Mesothelial cell of epicardium (in vitro differentiated cells): Measurements from ENCODE around the gene ARHGAP11A. TPM values are rescaled to one million over a fixed set of nuclear protein-coding genes. Genes with fewer than 3 reads are reported as not detected.

Source experiments
- DNase-seq, 2 experiments: peaks; one replicate each; pipeline ENCODE4 v3.0.0; 2021; ENCODE audit warnings: low spot score in 2 of 2; ENCODE audit not compliant: unreplicated experiment in 2 of 2
- H3K27ac Mint-ChIP-seq: 2 replicates; pipeline ENCODE4 v1.8.0; 2021; ENCODE audit warnings: mixed read lengths
- H3K27me3 Mint-ChIP-seq: 2 replicates; pipeline ENCODE4 v1.8.0; 2021; ENCODE audit warnings: low read depth, mixed read lengths
- H3K36me3 Mint-ChIP-seq: 2 replicates; pipeline ENCODE4 v1.8.0; 2021; ENCODE audit warnings: mixed read lengths
- H3K4me1 Mint-ChIP-seq: 2 replicates; pipeline ENCODE4 v1.8.0; 2021; ENCODE audit warnings: mixed read lengths
- H3K4me3 Mint-ChIP-seq: 2 replicates; pipeline ENCODE4 v1.8.0; 2021; ENCODE audit warnings: mild to moderate bottlenecking, moderate library complexity, mixed read lengths
- H3K9me3 Mint-ChIP-seq: 2 replicates; pipeline ENCODE4 v1.8.0; 2021; ENCODE audit warnings: mixed read lengths
- total RNA-seq: library from RNA; stranded (reverse); gene quantifications from 3 replicates; pipeline ENCODE4 v1.2.1, GENCODE V29; 2021
- TF ChIP-seq, protein P1 (sequence below): fragments of 200-600 bp; sonication (generic); IDR thresholded peaks from one replicate; pipeline ENCODE4 v1.5.0; 2021; ENCODE audit warnings: antibody characterized with exemption; ENCODE audit not compliant: unreplicated experiment

Gene ARHGAP11A
- total RNA-seq, 1 donor from 2014 or later, result 22.2 TPM

DNA sequence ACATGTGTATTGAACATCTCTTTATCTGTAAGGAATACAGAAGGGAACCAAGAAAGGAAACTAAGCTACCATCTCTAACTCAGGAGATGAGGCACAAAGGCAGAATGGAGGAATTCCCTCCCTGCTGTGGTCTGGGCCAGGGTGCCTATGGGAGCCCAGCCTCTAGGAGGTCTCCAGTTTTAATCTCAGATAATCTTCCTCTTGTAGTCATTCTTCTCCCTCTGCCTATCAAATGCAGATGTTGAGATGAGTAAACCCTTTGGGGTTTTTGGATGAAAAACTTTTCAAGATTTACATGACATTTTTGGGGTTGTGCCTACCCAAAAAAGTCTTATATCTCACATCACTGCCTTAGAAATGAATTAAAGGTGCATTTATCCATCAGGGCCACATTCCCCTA lies 49.5 kb downstream of the ARHGAP11A start:
- TF ChIP-seq, protein P1, sequence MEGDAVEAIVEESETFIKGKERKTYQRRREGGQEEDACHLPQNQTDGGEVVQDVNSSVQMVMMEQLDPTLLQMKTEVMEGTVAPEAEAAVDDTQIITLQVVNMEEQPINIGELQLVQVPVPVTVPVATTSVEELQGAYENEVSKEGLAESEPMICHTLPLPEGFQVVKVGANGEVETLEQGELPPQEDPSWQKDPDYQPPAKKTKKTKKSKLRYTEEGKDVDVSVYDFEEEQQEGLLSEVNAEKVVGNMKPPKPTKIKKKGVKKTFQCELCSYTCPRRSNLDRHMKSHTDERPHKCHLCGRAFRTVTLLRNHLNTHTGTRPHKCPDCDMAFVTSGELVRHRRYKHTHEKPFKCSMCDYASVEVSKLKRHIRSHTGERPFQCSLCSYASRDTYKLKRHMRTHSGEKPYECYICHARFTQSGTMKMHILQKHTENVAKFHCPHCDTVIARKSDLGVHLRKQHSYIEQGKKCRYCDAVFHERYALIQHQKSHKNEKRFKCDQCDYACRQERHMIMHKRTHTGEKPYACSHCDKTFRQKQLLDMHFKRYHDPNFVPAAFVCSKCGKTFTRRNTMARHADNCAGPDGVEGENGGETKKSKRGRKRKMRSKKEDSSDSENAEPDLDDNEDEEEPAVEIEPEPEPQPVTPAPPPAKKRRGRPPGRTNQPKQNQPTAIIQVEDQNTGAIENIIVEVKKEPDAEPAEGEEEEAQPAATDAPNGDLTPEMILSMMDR, result no peak
- Mint-ChIP-seq H3K9me3 (no peaks in the 10 kb centered on the region), H3K4me1 (peaks cover 6% of the 10 kb centered on the region), H3K27me3 (no peaks in the 10 kb centered on the region), H3K27ac (no peak overlapping the region), H3K4me3 (no peak overlapping the region), H3K36me3 (no peaks in the 10 kb centered on the region)
- no peak for DNase-seq

DNA sequence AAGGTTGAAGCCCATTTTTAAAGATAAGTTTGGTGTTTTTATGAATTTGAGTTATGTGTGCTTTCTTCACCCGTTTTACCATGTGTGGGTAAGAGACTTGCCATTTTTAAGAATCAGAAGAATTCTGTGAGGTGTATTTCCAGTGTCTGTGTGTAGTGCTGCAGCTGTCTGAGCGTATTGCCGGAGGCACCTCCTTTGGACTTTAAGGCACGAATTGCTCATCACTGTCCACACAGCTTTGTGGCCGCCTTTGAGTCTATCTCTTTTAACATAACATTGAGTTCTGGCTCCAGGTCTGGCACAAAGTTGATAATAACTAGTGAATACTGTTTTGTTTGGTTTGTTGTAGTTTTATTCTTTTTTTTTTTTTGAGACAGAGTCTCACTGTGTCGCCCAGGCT lies 52.0 kb downstream of the ARHGAP11A start:
- Mint-ChIP-seq H3K27me3 (no peaks in the 10 kb centered on the region), H3K27ac (no peak overlapping the region), H3K4me3 (no peak overlapping the region), H3K36me3 (no peaks in the 10 kb centered on the region), H3K4me1 (peaks cover 16% of the 10 kb centered on the region), H3K9me3 (no peaks in the 10 kb centered on the region)
- no peak for DNase-seq
- TF ChIP-seq, protein P1, result no peak

DNA sequence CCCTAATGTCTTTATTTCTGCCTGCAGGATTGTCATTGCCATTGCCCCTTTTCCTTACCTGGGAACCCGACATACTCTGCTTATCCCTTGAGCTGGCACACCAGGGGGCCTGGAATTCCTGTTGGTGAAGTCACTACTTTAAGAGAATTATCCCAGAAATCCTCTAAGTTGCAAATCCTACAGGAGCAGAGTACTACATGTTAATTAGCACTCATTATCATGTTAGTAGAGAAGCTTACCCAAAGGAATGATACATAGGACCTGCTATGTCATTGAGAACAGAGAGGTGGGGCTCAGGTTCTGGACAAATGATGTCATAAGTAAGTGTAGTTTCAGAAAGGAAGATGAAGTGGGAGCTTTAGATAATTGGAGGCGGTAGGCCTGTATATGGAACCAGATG lies 53.6 kb downstream of the ARHGAP11A start:
- H3K4me1 Mint-ChIP-seq, result peaks cover 16% of the 10 kb centered on the region

DNA sequence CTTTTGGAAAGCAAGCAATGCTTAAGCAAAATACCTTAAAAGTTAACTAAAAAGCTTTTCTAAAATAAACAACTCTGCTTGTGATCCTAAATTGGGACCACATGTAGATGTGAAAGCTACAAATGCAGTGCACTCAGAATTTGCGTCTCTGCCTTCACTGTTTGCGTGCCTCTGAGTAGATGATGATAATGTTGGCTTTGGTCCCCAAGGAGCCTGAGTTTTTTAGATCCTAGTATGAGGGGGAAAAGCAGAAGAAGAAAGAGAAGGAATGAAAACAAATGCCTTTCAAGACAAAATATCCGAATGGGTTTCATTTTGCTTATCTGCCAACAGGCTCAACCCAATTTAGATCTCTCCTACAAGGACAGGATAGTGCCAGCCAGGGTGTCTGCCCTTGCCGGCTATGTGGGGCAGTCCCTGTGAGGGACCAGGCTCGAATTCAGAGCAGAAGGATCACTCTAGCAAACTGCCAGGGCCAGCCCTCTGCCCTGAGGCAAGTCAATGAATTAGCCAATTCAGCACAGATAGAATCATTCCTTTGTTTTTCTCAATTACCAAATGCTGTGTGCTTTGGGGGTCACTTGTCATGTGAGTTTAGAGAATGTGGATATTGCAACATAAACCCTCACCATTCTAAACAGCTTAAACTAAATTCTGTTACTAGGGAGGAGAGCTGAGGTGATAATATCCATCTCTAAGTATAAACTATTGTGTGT lies 54.8 kb downstream of the ARHGAP11A start:
- no peak overlapping the region for H3K4me3 Mint-ChIP-seq

More for the DNA sequence above, 53.6 kb downstream of the ARHGAP11A start:
- H3K36me3 Mint-ChIP-seq, result no peaks in the 10 kb centered on the region
- no peaks in the 10 kb centered on the region for H3K9me3 Mint-ChIP-seq
- no peak for DNase-seq
- H3K27ac Mint-ChIP-seq, result no peak overlapping the region
- H3K4me3 Mint-ChIP-seq, result no peak overlapping the region
- TF ChIP-seq, protein P1, result no peak
- no peaks in the 10 kb centered on the region for H3K27me3 Mint-ChIP-seq

DNA sequence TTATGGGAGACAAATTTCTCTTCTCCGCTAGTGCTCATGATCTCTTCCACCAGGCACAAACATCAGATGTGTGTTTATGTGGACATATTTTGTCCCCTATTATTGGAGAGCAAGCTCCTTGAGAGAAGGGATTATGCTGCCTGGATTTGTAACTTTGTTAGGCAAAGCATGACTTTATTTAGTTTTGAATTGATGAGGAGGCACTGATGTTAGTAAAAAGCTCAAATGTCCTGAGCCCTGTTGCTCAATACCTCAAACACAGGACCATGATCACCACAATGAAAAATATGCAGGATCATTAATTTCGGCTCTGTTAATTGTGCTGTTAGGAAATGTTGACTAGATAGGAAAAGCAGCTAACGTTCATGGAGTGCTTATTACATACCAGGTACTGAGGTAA lies 55.3 kb downstream of the ARHGAP11A start:
- Mint-ChIP-seq H3K4me3 (no peak overlapping the region), H3K36me3 (no peaks in the 10 kb centered on the region), H3K27ac (no peak overlapping the region), H3K9me3 (no peaks in the 10 kb centered on the region), H3K27me3 (no peaks in the 10 kb centered on the region), H3K4me1 (peaks cover 16% of the 10 kb centered on the region)
- TF ChIP-seq, protein P1, result no peak
- no peak for DNase-seq

More for the DNA sequence above, 54.8 kb downstream of the ARHGAP11A start:
- Mint-ChIP-seq H3K9me3 (no peaks in the 10 kb centered on the region), H3K36me3 (no peaks in the 10 kb centered on the region), H3K4me1 (peaks cover 16% of the 10 kb centered on the region), H3K27me3 (no peaks in the 10 kb centered on the region), H3K27ac (peak overlapping the region; percentile 80)
- TF ChIP-seq, protein P1, result no peak
- no peak for DNase-seq
